Measurements from ENCODE around the gene STAP2.

Gene STAP2

GRCh38 chr19:4365341-4365740 lies 26.7 kb upstream of the STAP2 start:
- Mint-ChIP-seq H3K27ac (no peak overlapping the region), H3K36me3 (no peaks in the 10 kb centered on the region), H3K4me1 (ENCODE audit: low read depth) (peaks cover 20% of the 10 kb centered on the region), H3K4me3 (no peak overlapping the region), H3K27me3 (no peaks in the 10 kb centered on the region), H3K9me3 (ENCODE audit: low read depth) (no peaks in the 10 kb centered on the region)

GRCh38 chr19:4363571-4364304 lies 25.1 kb upstream of the STAP2 start:
- H3K4me1 Mint-ChIP-seq (ENCODE audit: low read depth) = peaks cover 8% of the 10 kb centered on the region
- no peak overlapping the region for H3K27ac Mint-ChIP-seq
- no peaks in the 10 kb centered on the region for H3K27me3 Mint-ChIP-seq
- H3K4me3 Mint-ChIP-seq = no peak overlapping the region
- H3K36me3 Mint-ChIP-seq = no peaks in the 10 kb centered on the region
- H3K9me3 Mint-ChIP-seq (ENCODE audit: low read depth) = no peaks in the 10 kb centered on the region

DNA sequence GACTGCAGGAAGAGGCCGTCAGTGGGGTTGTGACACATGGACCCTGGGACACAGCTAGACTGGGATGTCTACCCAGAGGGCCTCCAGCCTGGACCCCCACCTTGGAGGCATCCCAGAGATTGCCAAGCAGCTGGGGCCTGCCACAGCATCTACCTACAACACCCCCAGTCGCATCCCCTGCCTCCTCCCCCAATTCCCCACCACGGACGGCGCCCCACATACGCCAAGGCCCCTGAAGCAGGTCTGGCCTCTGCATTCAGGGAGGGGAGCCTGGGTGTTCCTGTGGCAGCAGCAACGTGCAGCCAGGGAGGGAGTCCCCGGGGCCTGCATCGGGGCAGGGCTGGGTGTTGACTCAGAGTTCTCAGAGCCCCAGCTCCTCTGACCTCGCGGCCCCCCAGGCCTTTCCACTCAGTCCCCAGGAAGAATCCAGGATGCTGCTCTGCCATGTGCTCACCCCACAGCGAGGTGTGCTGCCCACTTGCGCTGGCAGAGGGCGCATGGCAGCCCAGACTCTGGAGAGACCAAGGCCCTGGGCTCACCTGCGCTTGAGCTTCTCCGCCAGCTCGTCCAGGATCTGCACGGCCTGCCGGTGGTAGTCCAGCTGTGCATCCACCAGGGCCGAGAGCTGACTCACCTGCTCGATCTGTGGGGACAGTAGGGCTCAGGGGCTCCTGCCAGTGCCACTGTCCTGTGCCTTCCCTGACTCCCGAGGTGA lies 24.4 kb upstream of the STAP2 start:
- Mint-ChIP-seq H3K27ac (no peak overlapping the region), H3K36me3 (no peaks in the 10 kb centered on the region), H3K9me3 (ENCODE audit: low read depth) (no peaks in the 10 kb centered on the region), H3K27me3 (no peaks in the 10 kb centered on the region), H3K4me1 (ENCODE audit: low read depth) (peaks cover 4% of the 10 kb centered on the region), H3K4me3 (no peak overlapping the region)

DNA sequence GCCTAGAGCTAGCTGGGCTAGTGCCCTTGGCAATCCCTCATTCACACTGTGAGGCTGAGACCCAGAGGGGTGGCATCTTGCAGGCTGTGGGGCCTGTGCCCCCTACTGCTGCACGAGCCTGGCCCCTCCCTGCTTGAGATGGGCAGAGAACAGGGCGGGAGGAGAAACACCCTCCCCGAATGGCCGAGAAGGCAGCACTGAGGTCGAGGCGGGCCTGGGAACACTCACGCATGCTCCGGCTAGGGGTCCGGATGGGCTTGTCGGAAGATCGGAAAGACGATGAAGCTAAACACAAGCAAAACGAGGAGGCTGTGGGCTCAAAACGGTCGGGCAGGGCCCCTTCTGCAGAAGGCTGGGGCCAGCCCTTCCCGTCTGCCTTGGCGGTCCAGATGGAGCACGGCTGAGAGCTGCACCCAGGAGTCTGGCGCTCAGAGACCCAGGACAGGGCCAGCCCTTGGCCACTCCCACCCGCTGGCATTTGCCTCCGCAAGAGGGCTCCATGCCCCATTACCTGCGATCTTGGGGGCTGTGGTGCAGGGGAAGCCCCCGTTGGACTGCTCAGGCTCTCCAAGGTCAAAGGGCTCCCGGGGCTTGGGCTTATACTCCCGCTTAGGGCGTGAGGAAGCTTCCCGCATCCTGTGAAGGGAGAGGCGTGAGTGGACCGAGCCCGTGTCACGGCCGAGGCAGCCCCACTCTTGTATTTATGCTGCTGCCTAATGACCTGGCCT lies 23.6 kb upstream of the STAP2 start:
- Mint-ChIP-seq H3K27me3 (no peaks in the 10 kb centered on the region), H3K36me3 (no peaks in the 10 kb centered on the region), H3K4me1 (ENCODE audit: low read depth) (no peaks in the 10 kb centered on the region), H3K4me3 (no peak overlapping the region), H3K27ac (no peak overlapping the region), H3K9me3 (ENCODE audit: low read depth) (no peaks in the 10 kb centered on the region)

- no peaks in the 10 kb centered on the region for H3K36me3 Mint-ChIP-seq
- no peak overlapping the region for H3K27ac Mint-ChIP-seq
- no peaks in the 10 kb centered on the region for H3K4me1 Mint-ChIP-seq (ENCODE audit: low read depth)
- H3K27me3 Mint-ChIP-seq = no peaks in the 10 kb centered on the region
- no peak overlapping the region for H3K4me3 Mint-ChIP-seq
- no peaks in the 10 kb centered on the region for H3K9me3 Mint-ChIP-seq (ENCODE audit: low read depth)
Measured at GRCh38 chr19:4361152-4362046, 22.8 kb upstream of the STAP2 start.

- Mint-ChIP-seq H3K27ac (no peak overlapping the region), H3K36me3 (no peaks in the 10 kb centered on the region), H3K4me1 (ENCODE audit: low read depth) (no peaks in the 10 kb centered on the region), H3K27me3 (no peaks in the 10 kb centered on the region), H3K4me3 (no peak overlapping the region), H3K9me3 (ENCODE audit: low read depth) (no peaks in the 10 kb centered on the region)
Measured at GRCh38 chr19:4360641-4361151, 22.1 kb upstream of the STAP2 start.

DNA sequence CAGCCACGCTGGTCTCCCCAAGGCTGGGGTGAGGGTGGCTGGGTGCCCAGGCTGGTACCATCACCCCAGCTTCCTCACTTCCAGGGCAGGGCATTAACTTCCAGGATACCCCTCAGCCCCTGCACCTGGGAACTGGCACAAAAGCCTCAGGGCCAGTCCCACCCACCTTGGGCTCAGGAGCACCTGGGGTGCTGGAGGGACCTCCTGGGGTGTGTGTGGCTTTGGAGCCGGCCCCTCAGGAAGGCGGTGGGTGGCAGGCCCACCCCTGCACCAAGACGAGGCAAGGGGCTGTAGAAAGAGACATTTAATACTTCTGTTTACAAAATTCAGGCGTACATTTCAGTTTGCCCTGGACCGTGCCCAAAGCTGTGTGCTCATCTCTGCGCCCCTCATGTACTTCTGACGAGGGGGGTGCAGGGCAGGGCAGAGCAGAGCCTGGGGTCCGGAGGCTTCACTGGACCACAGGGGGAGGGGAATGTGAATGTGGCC lies 21.5 kb upstream of the STAP2 start:
- no peaks in the 10 kb centered on the region for H3K27me3 Mint-ChIP-seq
- no peaks in the 10 kb centered on the region for H3K4me1 Mint-ChIP-seq (ENCODE audit: low read depth)
- H3K9me3 Mint-ChIP-seq (ENCODE audit: low read depth) = no peaks in the 10 kb centered on the region
- no peaks in the 10 kb centered on the region for H3K36me3 Mint-ChIP-seq
- H3K4me3 Mint-ChIP-seq = no peak overlapping the region
- no peak overlapping the region for H3K27ac Mint-ChIP-seq

- Mint-ChIP-seq H3K27me3 (no peaks in the 10 kb centered on the region), H3K9me3 (ENCODE audit: low read depth) (no peaks in the 10 kb centered on the region), H3K27ac (no peak overlapping the region), H3K36me3 (no peaks in the 10 kb centered on the region), H3K4me3 (no peak overlapping the region), H3K4me1 (ENCODE audit: low read depth) (no peaks in the 10 kb centered on the region)
Measured at GRCh38 chr19:4359627-4360000, 21.0 kb upstream of the STAP2 start.

DNA sequence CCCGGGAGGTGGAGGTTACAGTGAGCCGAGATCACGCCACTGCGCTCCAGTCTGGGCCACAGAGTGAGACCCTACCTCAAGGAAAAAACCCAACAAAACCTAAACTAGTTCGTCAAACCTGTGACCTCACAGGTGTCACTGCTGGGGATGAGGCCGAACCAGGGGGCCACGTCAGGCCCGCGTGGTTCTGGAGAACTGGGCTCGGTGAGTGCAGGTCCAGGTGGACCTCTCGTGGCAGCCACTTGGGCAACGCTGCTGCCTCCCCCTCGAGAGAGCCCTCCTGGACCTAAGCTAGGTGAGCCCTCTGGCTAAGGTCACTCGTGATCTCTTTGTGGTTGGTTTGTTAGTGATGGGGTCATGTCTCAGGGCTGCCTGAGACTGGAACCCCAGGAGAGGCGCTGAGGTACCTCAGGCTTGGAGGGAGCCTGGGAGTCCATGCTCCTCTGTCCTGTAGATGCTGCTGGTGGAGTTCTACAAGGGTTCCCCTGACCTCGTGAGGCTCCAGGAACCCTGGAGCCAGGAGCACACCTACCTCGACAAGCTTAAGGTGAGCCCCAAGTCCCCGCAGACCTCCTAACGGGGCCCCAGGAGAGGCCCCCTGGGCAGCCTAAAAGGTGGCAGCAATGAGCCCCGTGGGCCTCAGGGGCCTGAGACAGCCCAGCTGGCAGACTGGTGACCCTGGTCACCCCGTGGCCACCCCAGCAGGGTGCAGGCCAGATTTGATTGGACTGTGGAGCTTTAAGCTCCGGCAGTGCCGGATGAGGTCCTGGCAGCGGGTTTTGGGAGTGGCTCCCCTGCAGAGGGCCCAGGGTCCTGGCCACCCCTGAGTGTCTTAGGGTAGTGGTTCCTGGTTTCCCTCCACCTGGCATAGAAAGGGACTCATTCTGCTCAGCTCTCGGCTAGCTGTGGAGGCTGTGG lies 20.3 kb upstream of the STAP2 start:
- no peaks in the 10 kb centered on the region for H3K4me1 Mint-ChIP-seq (ENCODE audit: low read depth)
- H3K36me3 Mint-ChIP-seq = no peaks in the 10 kb centered on the region
- no peaks in the 10 kb centered on the region for H3K9me3 Mint-ChIP-seq (ENCODE audit: low read depth)
- no peaks in the 10 kb centered on the region for H3K27me3 Mint-ChIP-seq
- no peak overlapping the region for H3K4me3 Mint-ChIP-seq
- no peak overlapping the region for H3K27ac Mint-ChIP-seq

GRCh38 chr19:4357921-4358326 lies 19.3 kb upstream of the STAP2 start:
- H3K9me3 Mint-ChIP-seq (ENCODE audit: low read depth) = no peaks in the 10 kb centered on the region
- no peaks in the 10 kb centered on the region for H3K4me1 Mint-ChIP-seq (ENCODE audit: low read depth)
- no peaks in the 10 kb centered on the region for H3K27me3 Mint-ChIP-seq
- H3K27ac Mint-ChIP-seq = no peak overlapping the region
- no peaks in the 10 kb centered on the region for H3K36me3 Mint-ChIP-seq
- H3K4me3 Mint-ChIP-seq = no peak overlapping the region

DNA sequence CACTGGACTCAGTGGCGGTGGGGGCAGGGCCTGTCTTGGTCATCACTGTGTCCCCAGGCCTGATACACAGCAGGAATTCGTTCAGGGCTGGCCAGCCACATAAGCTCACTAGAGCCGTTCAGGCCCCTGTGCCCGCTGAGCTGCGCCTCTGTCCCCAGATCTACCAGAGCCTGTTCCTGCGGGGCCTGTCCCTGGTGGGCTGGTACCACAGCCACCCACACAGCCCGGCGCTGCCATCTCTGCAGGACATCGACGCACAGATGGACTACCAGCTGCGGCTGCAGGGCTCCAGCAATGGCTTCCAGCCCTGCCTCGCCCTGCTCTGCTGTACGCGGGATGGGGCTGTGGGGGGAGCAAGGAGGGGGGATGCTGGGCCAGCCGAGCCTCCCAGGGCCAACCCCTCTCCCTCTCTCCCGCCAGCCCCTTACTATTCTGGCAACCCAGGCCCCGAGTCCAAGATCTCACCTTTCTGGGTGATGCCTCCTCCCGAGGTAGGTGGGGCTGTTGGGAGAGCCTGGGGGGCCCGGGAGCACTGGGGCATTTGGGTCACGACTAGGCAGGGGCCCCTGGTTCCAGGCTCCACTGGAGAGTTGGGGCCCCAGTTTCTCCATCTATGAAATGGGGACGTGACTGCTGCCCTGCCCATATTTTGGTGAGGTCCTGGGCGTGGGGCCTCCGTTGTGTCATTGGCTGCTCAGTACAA lies 18.6 kb upstream of the STAP2 start:
- no peak overlapping the region for H3K4me3 Mint-ChIP-seq
- H3K36me3 Mint-ChIP-seq = no peaks in the 10 kb centered on the region
- H3K9me3 Mint-ChIP-seq (ENCODE audit: low read depth) = no peaks in the 10 kb centered on the region
- no peaks in the 10 kb centered on the region for H3K4me1 Mint-ChIP-seq (ENCODE audit: low read depth)
- H3K27ac Mint-ChIP-seq = no peak overlapping the region
- no peaks in the 10 kb centered on the region for H3K27me3 Mint-ChIP-seq

DNA sequence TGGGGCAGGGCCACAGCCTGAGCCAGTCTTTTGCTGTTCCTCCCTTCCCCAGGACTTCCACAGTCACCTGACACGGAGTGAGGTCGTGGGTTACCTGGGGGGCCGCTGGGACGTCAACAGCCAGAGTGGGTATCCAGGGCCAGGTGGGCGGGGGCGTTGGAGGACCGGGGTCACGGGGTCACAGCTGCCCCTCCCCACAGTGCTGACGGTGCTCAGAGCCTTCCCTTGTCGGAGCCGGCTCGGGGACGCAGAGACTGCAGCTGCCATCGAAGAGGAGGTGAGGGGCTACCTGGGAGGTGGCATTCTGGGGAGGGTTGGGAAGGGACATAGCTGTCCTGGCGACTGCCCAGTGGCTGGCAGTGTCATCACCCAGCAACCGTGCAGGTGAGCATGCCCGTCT lies 16.3 kb upstream of the STAP2 start:
- H3K27me3 Mint-ChIP-seq = no peaks in the 10 kb centered on the region
- no peak overlapping the region for H3K27ac Mint-ChIP-seq
- no peak overlapping the region for H3K4me3 Mint-ChIP-seq
- no peaks in the 10 kb centered on the region for H3K4me1 Mint-ChIP-seq (ENCODE audit: low read depth)
- no peaks in the 10 kb centered on the region for H3K36me3 Mint-ChIP-seq
- H3K9me3 Mint-ChIP-seq (ENCODE audit: low read depth) = no peaks in the 10 kb centered on the region

- H3K36me3 Mint-ChIP-seq = no peaks in the 10 kb centered on the region
- H3K4me1 Mint-ChIP-seq (ENCODE audit: low read depth) = no peaks in the 10 kb centered on the region
- no peak overlapping the region for H3K4me3 Mint-ChIP-seq
- no peaks in the 10 kb centered on the region for H3K27me3 Mint-ChIP-seq
- H3K27ac Mint-ChIP-seq = no peak overlapping the region
- H3K9me3 Mint-ChIP-seq (ENCODE audit: low read depth) = no peaks in the 10 kb centered on the region
Measured at GRCh38 chr19:4354282-4354681, 15.7 kb upstream of the STAP2 start.

All from activated naive CD8-positive, alpha-beta T cell (primary cell).